HG03064 (cell line): ENCODE results near the gene CYB5D1.

Experiments used
- ATAC-seq: cut with Tn5 transposase; IDR thresholded peaks from one replicate; pipeline ENCODE4 v1.9.1; 2021; ENCODE audit warnings: low read depth; ENCODE audit not compliant: unreplicated experiment

CYB5D1 gene

GRCh38 chr17:7885367-7886226 is 27.8 kb downstream of the CYB5D1 start:
- ATAC-seq = no peak

GRCh38 chr17:7886227-7887037 is 28.6 kb downstream of the CYB5D1 start:
- no peak for ATAC-seq

- no peak for ATAC-seq
Measured at GRCh38 chr17:7887038-7887481, 29.3 kb downstream of the CYB5D1 start.

GRCh38 chr17:7887482-7888183 is 29.8 kb downstream of the CYB5D1 start:
- ATAC-seq = no peak

- ATAC-seq = no peak
Measured at GRCh38 chr17:7888184-7888920, 30.5 kb downstream of the CYB5D1 start, which contains the start of gene CHD3. Gene CHD3 (plus strand): TSS chr17:7888789. CDS start chr17:7889001, 212 bp downstream.

DNA sequence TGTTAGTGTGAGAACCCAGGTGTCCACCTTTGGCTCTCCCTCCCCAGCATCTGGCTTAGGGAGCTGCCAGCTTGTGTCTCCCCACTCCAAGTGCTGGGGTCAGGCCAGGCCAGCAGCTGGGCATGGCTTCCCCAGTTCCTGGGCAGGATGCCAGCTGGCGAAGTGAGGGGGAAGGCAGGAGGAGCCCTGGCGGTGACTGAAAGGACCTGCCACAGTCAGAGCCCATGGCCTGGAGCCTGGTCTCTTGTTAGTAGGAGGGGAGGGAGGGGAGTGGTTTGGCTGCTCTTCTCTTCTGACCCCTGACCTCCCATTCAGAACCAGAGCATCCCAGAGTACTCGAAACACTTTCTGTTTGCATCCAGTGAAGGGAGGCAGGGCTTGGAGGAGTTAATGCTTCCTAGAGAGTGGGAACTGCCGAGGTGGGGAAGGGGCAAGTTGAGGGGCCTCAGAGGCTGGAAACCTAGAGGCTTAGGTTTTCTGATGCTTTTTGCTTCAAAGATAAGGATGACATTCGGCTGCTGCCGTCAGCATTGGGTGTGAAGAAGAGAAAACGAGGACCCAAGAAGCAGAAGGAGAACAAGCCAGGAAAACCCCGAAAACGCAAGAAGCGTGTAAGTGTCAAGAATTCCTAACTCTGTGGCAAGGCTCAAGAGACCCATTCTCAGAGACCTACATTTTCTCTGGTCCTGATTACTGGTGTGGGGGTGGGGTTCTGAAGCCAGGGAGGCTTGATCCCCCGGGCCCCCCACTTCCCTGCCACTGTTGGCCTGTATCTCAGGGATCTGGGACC is 31.6 kb downstream of the CYB5D1 start:
- ATAC-seq = no peak

DNA sequence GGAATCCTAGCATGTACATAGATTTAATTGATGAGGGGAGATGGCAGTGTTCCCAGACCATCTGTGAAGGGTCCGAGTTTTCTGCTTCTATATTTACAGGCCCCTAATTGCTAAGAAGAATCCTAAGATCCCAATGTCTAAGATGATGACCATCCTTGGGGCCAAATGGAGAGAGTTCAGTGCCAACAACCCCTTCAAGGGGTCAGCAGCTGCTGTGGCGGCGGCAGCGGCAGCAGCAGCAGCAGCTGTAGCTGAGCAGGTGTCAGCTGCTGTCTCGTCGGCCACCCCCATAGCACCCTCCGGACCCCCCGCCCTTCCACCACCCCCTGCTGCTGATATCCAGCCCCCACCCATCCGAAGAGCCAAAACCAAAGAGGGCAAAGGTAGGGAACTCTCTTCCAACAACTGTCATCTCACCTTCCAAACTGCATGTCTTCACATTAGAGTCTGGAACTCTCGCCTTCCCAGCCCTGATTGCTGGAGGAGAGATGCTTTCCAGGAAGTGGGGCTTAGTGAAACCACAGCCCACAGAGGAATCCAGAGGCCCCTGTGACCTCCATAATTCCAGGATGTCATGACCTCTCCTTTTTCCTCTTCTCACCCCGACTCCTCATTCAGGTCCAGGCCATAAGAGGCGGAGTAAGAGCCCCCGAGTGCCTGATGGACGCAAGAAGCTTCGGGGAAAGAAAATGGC is 35.5 kb downstream of the CYB5D1 start:
- ATAC-seq = no peak

DNA sequence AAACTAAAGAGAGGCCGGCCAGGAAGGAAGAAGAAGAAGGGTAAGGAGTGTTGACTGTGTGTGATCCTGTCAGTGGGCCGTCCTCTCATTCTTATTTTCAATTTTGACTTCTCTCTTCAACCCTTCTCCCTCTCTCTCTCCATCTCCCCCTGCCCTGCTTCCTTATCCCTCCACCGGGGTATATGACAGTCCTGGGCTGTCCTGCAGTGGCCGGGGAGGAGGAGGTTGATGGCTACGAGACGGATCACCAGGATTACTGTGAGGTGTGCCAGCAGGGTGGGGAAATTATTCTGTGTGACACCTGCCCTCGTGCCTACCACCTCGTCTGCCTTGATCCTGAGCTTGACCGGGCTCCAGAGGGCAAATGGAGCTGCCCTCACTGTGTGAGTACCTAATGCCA is 36.4 kb downstream of the CYB5D1 start:
- no peak for ATAC-seq

DNA sequence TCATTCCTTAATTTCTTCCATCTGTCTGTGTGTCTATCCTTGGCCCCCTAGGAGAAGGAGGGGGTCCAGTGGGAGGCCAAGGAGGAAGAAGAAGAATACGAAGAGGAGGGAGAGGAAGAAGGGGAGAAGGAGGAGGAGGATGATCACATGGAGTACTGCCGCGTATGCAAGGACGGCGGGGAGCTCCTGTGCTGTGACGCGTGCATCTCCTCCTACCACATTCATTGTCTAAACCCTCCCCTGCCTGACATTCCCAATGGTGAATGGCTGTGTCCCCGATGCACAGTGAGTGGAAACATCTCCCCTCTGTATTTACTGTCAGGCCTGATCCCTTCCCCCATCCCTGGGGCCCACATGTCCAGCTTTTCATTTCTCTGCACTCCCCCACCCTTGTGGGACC is 37.1 kb downstream of the CYB5D1 start:
- no peak for ATAC-seq

GRCh38 chr17:7897090-7897489 is 39.3 kb downstream of the CYB5D1 start:
- ATAC-seq = no peak

- ATAC-seq = no peak
Measured at GRCh38 chr17:7897773-7898172, 40.0 kb downstream of the CYB5D1 start.

- no peak for ATAC-seq
Measured at GRCh38 chr17:7903154-7904103, 45.6 kb downstream of the CYB5D1 start.

GRCh38 chr17:7909089-7909488 is 51.3 kb downstream of the CYB5D1 start:
- no peak for ATAC-seq

DNA sequence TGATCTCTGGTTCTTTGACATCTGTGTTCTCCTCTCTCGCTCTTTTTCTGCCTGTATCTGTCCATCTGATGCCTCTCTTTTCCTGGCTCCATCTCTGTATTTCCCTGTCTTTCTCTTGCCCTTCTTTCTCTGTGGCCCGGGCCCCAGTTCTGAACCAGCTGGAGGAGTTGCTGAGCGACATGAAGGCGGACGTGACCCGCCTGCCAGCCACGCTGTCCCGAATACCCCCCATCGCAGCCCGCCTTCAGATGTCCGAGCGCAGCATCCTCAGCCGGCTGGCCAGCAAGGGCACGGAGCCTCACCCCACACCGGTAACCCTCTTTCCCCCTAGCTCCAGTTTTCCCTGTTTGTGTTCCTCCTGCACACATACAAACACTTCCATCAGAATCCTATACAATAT is 52.5 kb downstream of the CYB5D1 start:
- no peak for ATAC-seq

DNA sequence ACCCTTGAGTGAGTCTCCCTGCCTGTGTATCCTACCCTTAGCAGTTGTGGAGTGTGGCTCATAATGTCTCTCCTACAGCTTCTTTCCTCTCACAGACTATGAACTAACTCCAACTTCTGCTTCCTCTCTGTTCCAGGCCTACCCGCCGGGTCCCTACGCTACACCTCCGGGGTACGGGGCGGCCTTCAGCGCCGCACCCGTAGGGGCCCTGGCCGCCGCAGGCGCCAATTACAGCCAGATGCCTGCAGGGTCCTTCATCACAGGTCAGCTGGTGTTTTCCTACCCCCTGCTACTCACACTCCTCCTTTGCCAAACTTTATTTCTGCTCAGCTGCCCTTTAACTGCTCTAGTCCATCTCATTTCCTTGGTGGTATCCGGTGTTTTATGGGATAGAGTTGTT is 52.9 kb downstream of the CYB5D1 start:
- ATAC-seq = no peak

DNA sequence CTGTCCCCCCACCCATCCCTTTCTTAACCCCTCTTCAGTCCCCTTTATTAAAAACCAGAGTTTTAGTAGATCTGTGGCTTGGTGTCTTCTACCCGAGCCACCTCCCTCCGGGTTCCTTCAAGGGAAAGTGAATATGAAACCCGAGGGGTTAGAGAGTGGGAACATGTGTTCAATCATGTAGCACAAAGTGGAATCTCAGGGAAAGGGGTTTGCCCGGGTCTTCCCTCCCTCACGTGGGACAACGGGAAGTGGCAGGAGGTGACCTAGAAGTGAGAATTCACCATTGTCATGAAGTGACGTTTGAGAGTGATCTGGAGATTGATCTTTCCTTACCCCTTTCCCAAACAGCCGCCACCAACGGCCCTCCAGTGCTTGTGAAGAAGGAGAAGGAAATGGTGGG is 53.3 kb downstream of the CYB5D1 start:
- ATAC-seq = no peak
